GM12878 (cell line): ENCODE results near the gene SERPINF2. TPM values are rescaled to one million over a fixed set of nuclear protein-coding genes. Genes with fewer than 3 reads are reported as not detected.
"Not testable (repeated sequence)": the region's sequence is repeated elsewhere in the genome, so short reads cannot be mapped to it uniquely, and the experiment has no call there.

Source experiments
- ATAC-seq: fragments of 200-7000 bp; cut with Tn5 transposase; 3 replicates; pipeline ENCODE4 v1.9.1; 2020; ENCODE audit warnings: mild to moderate bottlenecking, moderate library complexity
- BruUV-seq: library from RNA; stranded (reverse); fragments of 400-500 nt; replicated peaks from 2 replicates; lab custom pipeline; 2021; lab: Mats Ljungman, UMichigan
- CTCF ChIA-PET: fragments of 300-600 bp; sonication (Branson Sonifier 250); formaldehyde crosslinking; extraction: SDS; loops from one replicate; lab custom pipeline; 2021; ENCODE audit warnings: inconsistent platforms; lab: Yijun Ruan, JAX
- POLR2A ChIA-PET: fragments of 350-600 bp; formaldehyde crosslinking; extraction: SDS; loops from one replicate; lab custom pipeline; 2021; ENCODE audit warnings: inconsistent platforms; lab: Charles Lee
- RAD21 ChIA-PET: fragments of 300-600 bp; sonication (Branson Sonifier 250); formaldehyde crosslinking; loops from one replicate; lab custom pipeline; 2023; ENCODE audit warnings: antibody characterized with exemption; ENCODE audit not compliant: unreplicated experiment; lab: Charles Lee
- SMC1A ChIA-PET: fragments of 300-600 bp; sonication (Branson Sonifier 250); formaldehyde crosslinking; loops from one replicate; lab custom pipeline; 2023; ENCODE audit not compliant: unreplicated experiment, uncharacterized antibody; lab: Charles Lee
- DNase-seq: peaks from one replicate; pipeline ENCODE4 v3.0.0-alpha.2; 2011; ENCODE audit warnings: low read depth, low spot score
- FAIRE-seq: peaks from 3 replicates; lab custom pipeline; 2011; peaks lifted over from hg19 to GRCh38; lab: Jason Lieb, UNC
- H2AFZ ChIP-seq: 2 replicates; pipeline ENCODE4 v1.6.0; 2011; ENCODE audit warnings: low read depth, low read length, control low read depth; ENCODE audit not compliant: control insufficient read depth
- H3K27ac ChIP-seq: 2 replicates; pipeline ENCODE4 v1.5.1; 2011; ENCODE audit warnings: control low read depth; ENCODE audit not compliant: control insufficient read depth, insufficient read depth
- H3K27me3 ChIP-seq, 2 experiments: replicated peaks in 1 of 2; 2 replicates each; pipeline versions ENCODE4 v1.6.0 to v1.6.1; 2011; ENCODE audit warnings: low read length in 1 of 2; ENCODE audit not compliant: control insufficient read depth in 2 of 2, insufficient read depth in 2 of 2
- H3K36me3 ChIP-seq, 2 experiments: 2 replicates each; pipeline ENCODE4 v1.5.1; 2011; ENCODE audit warnings: low read length in 1 of 2; ENCODE audit not compliant: control insufficient read depth in 2 of 2, insufficient read depth in 2 of 2
- H3K4me1 ChIP-seq: 2 replicates; pipeline ENCODE4 v1.6.1; 2011; ENCODE audit warnings: mild to moderate bottlenecking, low read length, moderate library complexity, mixed read lengths; ENCODE audit not compliant: control insufficient read depth, insufficient read depth
- H3K4me2 ChIP-seq: 2 replicates; pipeline ENCODE4 v1.6.0; 2011; ENCODE audit warnings: control low read depth; ENCODE audit not compliant: control insufficient read depth, insufficient read depth
- H3K4me3 ChIP-seq: fragments of 200-600 bp; sonication (generic); 2 replicates; pipeline ENCODE4 v1.5.1; 2016
- H3K79me2 ChIP-seq: 2 replicates; pipeline ENCODE4 v1.6.0; 2011; ENCODE audit warnings: low read length; ENCODE audit not compliant: control insufficient read depth, insufficient read depth
- H3K9ac ChIP-seq: 2 replicates; pipeline ENCODE4 v1.8.0; 2011; ENCODE audit warnings: low read length, control low read depth, mixed read lengths; ENCODE audit not compliant: control insufficient read depth, insufficient read depth
- H3K9me3 ChIP-seq: replicated peaks from 3 replicates; pipeline ENCODE4 v1.5.1; 2011; ENCODE audit warnings: mild to moderate bottlenecking, low read length; ENCODE audit not compliant: control insufficient read depth, insufficient read depth
- H4K20me1 ChIP-seq: 2 replicates; pipeline ENCODE4 v1.6.0; 2011; ENCODE audit not compliant: control insufficient read depth, insufficient read depth
- TCF12 ChIP-seq: IDR thresholded peaks from 2 replicates; pipeline ENCODE4 v1.6.1; 2011; ENCODE audit warnings: low read depth, mild to moderate bottlenecking, low read length
- TCF3 ChIP-seq: IDR thresholded peaks from 2 replicates; pipeline ENCODE4 v1.6.1; 2012; ENCODE audit warnings: low read depth, mild to moderate bottlenecking, low read length, borderline replicate concordance; ENCODE audit not compliant: insufficient read depth
- WGBS: methylation state at CpG from one replicate; pipeline ENCODE4 v1.1.6; 2016; ENCODE audit warnings: low lambda C conversion rate; ENCODE audit not compliant: insufficient replicate concordance, insufficient coverage; ENCODE audit errors: missing lambda C conversion rate; 5-methylcytosine and 5-hydroxymethylcytosine counted together
- in situ Hi-C: fragments of 300-500 bp; cut with MboI; formaldehyde crosslinking; loops from 9 replicates; pipeline ENCODE4 v1.14.3; 2018; ENCODE audit warnings: mixed read lengths
- intact Hi-C: fragments of 100-400 bp; cut with micrococcal nuclease; formaldehyde crosslinking; loops from one replicate; pipeline ENCODE4 v1.14.2; 2022; ENCODE audit not compliant: unreplicated experiment
- polyA plus RNA-seq, 11 experiments: library from polyadenylated mRNA; depleted of rRNA in 4 of 11; unstranded in 6 of 11; stranded (reverse) in 5 of 11; fragments of >200 nt; fragmentation: Nextera tagmentation in 4 of 11; fragmentation: Illumina TruSeq in 1 of 11; extraction: Ambion mirVana in 4 of 11; extraction: Trizol in 1 of 11; gene quantifications; 1 replicate in 1 of 11; 2 replicates in 10 of 11; pipeline versions ENCODE4 v1.2.1 to v1.2.3, GENCODE V29; 2011 to 2016; ENCODE audit warnings: inconsistent platforms in 2 of 11, missing spikeins in 2 of 11, low read depth in 1 of 11
- total RNA-seq, 4 experiments: library from RNA; depleted of rRNA in 3 of 4; stranded (reverse); fragments of >200 nt in 3 of 4; fragmentation: Illumina TruSeq in 1 of 4; extraction: Trizol in 1 of 4; gene quantifications; 2 replicates each; pipeline versions ENCODE4 v1.2.1 to v1.2.3, GENCODE V29; 2013 to 2021
- TF ChIP-seq, protein P1 (sequence below): fragments of 150-350 bp; IDR thresholded peaks from 2 replicates; pipeline ENCODE4 v1.6.1; 2016; ENCODE audit warnings: low read depth, low read length

SERPINF2 gene
- total and polyA plus RNA-seq, 10 of the 15 experiments (the other 5 are each of a cell fraction or from before 2014, with no cell fraction given) = 0.04 to 0.21 (median 0.12) TPM; not detected in 6

DNA sequence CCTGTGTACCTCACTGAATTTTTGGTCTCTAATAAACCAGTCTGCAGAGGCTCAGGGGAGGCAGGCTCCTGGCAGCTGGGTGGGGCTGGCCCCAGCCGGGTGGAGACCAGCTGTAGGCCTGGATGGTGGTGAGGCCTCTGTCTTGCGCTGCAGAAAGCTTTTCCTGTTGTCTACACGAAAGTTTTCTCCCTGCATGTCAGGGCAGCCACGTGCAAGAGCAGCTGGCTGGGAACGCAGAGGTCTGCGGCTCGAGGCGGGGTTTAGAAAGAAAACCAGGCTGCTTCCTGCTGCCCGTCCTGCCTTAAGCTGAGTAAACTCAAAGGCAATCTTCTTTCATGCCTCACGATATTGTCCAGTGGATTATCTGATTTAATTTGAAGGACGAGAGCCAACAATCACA is 21.6 kb downstream of the SERPINF2 start:
- Histone ChIP-seq H3K4me1 (peaks cover 16% of the 10 kb centered on the region), H3K36me3 (no peaks in the 10 kb centered on the region), H4K20me1 (no peaks in the 10 kb centered on the region), H3K4me3 (no peak overlapping the region), H3K9me3 (no peaks in the 10 kb centered on the region), H3K9ac (no peak overlapping the region), H3K27ac (no peak overlapping the region), H3K4me2 (peak overlapping the region; percentile 17; the same call in 1 of the 2 replicates), H3K27me3 (no peaks in the 10 kb centered on the region; a peak in 1 of 4 replicates), H3K79me2 (no peaks in the 10 kb centered on the region), H2AFZ (peak overlapping the region; percentile 59)
- ChIA-PET CTCF (interaction anchor here (0.6 kb wide), 1 partner anchor 42 kb away, joined by 3 read pairs; no protein-coding TSS in a partner anchor), RAD21 (no interaction called here), SMC1A (no interaction called here), POLR2A (no interaction called here)
- FAIRE-seq (no peak), ATAC-seq (peak; percentile 54), DNase-seq (no peak)
- 29% methylated on average over 11 of the region's 11 CpGs for WGBS
- in situ Hi-C loops (no loop called here), intact Hi-C loops (no loop called here)
- no TSS peak for BruUV-seq
- TF ChIP-seq TCF12 (peak; percentile 60; the same call in 1 of the 2 replicates), TCF3 (0 out of 2 replicates have a peak, but pooled peaks have one; percentile 51)
- TF ChIP-seq, protein P1, sequence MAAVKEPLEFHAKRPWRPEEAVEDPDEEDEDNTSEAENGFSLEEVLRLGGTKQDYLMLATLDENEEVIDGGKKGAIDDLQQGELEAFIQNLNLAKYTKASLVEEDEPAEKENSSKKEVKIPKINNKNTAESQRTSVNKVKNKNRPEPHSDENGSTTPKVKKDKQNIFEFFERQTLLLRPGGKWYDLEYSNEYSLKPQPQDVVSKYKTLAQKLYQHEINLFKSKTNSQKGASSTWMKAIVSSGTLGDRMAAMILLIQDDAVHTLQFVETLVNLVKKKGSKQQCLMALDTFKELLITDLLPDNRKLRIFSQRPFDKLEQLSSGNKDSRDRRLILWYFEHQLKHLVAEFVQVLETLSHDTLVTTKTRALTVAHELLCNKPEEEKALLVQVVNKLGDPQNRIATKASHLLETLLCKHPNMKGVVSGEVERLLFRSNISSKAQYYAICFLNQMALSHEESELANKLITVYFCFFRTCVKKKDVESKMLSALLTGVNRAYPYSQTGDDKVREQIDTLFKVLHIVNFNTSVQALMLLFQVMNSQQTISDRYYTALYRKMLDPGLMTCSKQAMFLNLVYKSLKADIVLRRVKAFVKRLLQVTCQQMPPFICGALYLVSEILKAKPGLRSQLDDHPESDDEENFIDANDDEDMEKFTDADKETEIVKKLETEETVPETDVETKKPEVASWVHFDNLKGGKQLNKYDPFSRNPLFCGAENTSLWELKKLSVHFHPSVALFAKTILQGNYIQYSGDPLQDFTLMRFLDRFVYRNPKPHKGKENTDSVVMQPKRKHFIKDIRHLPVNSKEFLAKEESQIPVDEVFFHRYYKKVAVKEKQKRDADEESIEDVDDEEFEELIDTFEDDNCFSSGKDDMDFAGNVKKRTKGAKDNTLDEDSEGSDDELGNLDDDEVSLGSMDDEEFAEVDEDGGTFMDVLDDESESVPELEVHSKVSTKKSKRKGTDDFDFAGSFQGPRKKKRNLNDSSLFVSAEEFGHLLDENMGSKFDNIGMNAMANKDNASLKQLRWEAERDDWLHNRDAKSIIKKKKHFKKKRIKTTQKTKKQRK = no peak

DNA sequence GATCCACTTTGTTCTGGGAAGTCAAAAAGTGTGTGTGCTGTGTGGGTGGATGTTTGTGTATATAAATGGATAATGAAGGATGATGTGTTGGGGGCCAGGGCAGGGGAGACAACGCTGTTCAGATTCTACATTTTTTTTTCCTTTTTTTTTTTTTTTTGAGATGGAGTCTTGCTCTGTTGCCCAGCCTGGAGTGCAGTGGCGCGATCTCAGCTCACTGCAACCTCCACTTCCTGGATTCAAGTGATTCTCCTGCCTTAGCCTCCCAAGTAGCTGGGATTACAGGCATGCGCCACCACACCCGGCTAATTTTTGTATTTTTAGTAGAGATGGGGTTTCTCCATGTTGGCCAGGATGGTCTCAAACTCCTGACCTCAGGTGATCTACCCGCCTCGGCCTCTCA is 22.0 kb downstream of the SERPINF2 start:
- FAIRE-seq = not testable (repeated sequence)

More for the DNA sequence above, 22.0 kb downstream of the SERPINF2 start:
- DNase-seq, H3K4me3 ChIP-seq, RAD21 ChIA-PET, POLR2A ChIA-PET, in situ Hi-C loops, H4K20me1 ChIP-seq, H3K27me3 ChIP-seq, BruUV-seq, H3K9ac ChIP-seq, intact Hi-C loops, H3K27ac ChIP-seq, H3K9me3 ChIP-seq, H3K36me3 ChIP-seq, ATAC-seq, H3K79me2 ChIP-seq, H3K4me2 ChIP-seq: not testable (repeated sequence)
- CTCF ChIA-PET = interaction anchor here (0.6 kb wide), 1 partner anchor 43 kb away, joined by 3 read pairs; no protein-coding TSS in a partner anchor
- H2AFZ ChIP-seq = peak overlapping the region; percentile 59; the same call in 1 of the 2 replicates
- 82% methylated on average over 5 of the region's 7 CpGs for WGBS
- SMC1A ChIA-PET = interaction anchor here (1.4 kb wide), 1 partner anchor 19 kb away, joined by 4 read pairs; no protein-coding TSS in a partner anchor
- H3K4me1 ChIP-seq = peaks cover 20% of the 10 kb centered on the region
